ENCODE data around the gene CFH.
A peak's percentile ranks its signal among the peaks of the same experiment; 100 is the strongest.
"Not testable (repeated sequence)": the region's sequence is repeated elsewhere in the genome, so short reads cannot be mapped to it uniquely, and the experiment has no call there.

The CFH gene

GRCh38 chr1:196651637-196652215 lies at the start of gene CFH:
TSS of gene CFH (plus strand) at chr1:196652043. CDS start at chr1:196652118, 75 bp downstream.
- peak; percentile 51 for DNase-seq (ENCODE audit: low read depth)

- no peak for DNase-seq (ENCODE audit: low read depth)
Measured at GRCh38 chr1:196603651-196604050, 48.2 kb upstream of the CFH start.

GRCh38 chr1:196607981-196608380 lies 43.9 kb upstream of the CFH start:
- no peak for DNase-seq (ENCODE audit: low read depth)

GRCh38 chr1:196608390-196609369 lies 43.2 kb upstream of the CFH start, which contains the start of gene KCNT2:
TSS of gene KCNT2 (minus strand) at chr1:196608440. CDS start at chr1:196608309, 131 bp downstream.
- peak; percentile 69 for DNase-seq (ENCODE audit: low read depth)

GRCh38 chr1:196609370-196609737 lies 42.5 kb upstream of the CFH start:
- no peak for DNase-seq (ENCODE audit: low read depth)

GRCh38 chr1:196611873-196612272 lies 40.0 kb upstream of the CFH start:
- DNase-seq (ENCODE audit: low read depth) = no peak

GRCh38 chr1:196619721-196620120 lies 32.1 kb upstream of the CFH start:
- DNase-seq (ENCODE audit: low read depth) = no peak

- no peak for DNase-seq (ENCODE audit: low read depth)
Measured at GRCh38 chr1:196623079-196623478, 28.8 kb upstream of the CFH start.

GRCh38 chr1:196628838-196629237 lies 23.0 kb upstream of the CFH start:
- DNase-seq (ENCODE audit: low read depth) = no peak

- DNase-seq (ENCODE audit: low read depth) = no peak
Measured at GRCh38 chr1:196637606-196638005, 14.2 kb upstream of the CFH start.

GRCh38 chr1:196638466-196638865 lies 13.4 kb upstream of the CFH start:
- no peak for DNase-seq (ENCODE audit: low read depth)

- not testable (repeated sequence) for DNase-seq (ENCODE audit: low read depth)
Measured at GRCh38 chr1:196639291-196639690, 12.6 kb upstream of the CFH start.

- DNase-seq (ENCODE audit: low read depth) = no peak
Measured at GRCh38 chr1:196640976-196641375, 10.9 kb upstream of the CFH start.

GRCh38 chr1:196649990-196650389 lies 1.9 kb upstream of the CFH start:
- no peak for DNase-seq (ENCODE audit: low read depth)

GRCh38 chr1:196650403-196650802 lies 1.4 kb upstream of the CFH start:
- no peak for DNase-seq (ENCODE audit: low read depth)

- no peak for DNase-seq (ENCODE audit: low read depth)
Measured at GRCh38 chr1:196651079-196651478, 764 bp upstream of the CFH start.

GRCh38 chr1:196654271-196654670 lies 2.4 kb downstream of the CFH start:
- DNase-seq (ENCODE audit: low read depth) = no peak

GRCh38 chr1:196655071-196655470 lies 3.2 kb downstream of the CFH start:
- DNase-seq (ENCODE audit: low read depth) = no peak

- DNase-seq (ENCODE audit: low read depth) = no peak
Measured at GRCh38 chr1:196655494-196655893, 3.7 kb downstream of the CFH start.

GRCh38 chr1:196659471-196659870 lies 7.6 kb downstream of the CFH start:
- DNase-seq (ENCODE audit: low read depth) = no peak

GRCh38 chr1:196660272-196660671 lies 8.4 kb downstream of the CFH start:
- DNase-seq (ENCODE audit: low read depth) = no peak

GRCh38 chr1:196660852-196661251 lies 9.0 kb downstream of the CFH start:
- DNase-seq (ENCODE audit: low read depth) = peak; percentile 8

GRCh38 chr1:196661345-196661744 lies 9.5 kb downstream of the CFH start:
- DNase-seq (ENCODE audit: low read depth) = no peak
